ENCODE measurements around the gene NACAD.

DNA sequence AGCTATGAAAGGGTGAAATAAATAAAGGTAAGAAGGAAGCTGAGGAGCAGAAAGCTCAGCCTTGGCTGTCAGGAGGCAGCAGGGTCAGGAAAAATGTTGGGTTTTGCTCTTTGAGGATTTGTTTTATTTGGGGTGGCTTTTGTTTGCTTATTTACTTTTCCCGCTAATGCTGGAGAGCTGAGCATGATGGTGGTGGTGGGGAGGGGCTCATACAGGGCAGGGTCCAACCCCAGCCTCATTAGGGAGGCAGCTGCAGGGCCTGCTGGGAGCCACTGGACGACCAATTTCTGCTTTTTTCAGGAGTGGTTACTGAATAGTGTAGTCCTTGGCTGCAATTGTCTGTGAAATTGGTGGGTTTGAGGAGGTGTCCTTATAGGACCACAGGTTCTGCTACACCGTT, 52.5 kb downstream of the NACAD start:
- TF ChIP-seq, protein P1, sequence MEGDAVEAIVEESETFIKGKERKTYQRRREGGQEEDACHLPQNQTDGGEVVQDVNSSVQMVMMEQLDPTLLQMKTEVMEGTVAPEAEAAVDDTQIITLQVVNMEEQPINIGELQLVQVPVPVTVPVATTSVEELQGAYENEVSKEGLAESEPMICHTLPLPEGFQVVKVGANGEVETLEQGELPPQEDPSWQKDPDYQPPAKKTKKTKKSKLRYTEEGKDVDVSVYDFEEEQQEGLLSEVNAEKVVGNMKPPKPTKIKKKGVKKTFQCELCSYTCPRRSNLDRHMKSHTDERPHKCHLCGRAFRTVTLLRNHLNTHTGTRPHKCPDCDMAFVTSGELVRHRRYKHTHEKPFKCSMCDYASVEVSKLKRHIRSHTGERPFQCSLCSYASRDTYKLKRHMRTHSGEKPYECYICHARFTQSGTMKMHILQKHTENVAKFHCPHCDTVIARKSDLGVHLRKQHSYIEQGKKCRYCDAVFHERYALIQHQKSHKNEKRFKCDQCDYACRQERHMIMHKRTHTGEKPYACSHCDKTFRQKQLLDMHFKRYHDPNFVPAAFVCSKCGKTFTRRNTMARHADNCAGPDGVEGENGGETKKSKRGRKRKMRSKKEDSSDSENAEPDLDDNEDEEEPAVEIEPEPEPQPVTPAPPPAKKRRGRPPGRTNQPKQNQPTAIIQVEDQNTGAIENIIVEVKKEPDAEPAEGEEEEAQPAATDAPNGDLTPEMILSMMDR (IDR thresholded peaks at IDR 0.05), result no peak
- TF ChIP-seq POLR2A (IDR thresholded peaks at IDR 0.05) (no peak), POLR2AphosphoS5 (IDR thresholded peaks at IDR 0.05) (no peak), EP300 (IDR thresholded peaks at IDR 0.05) (no peak)
